Activated T-cell treated with anti-CD3 and anti-CD28 coated beads for 48 hours (primary cell): ENCODE measurements around the gene GOPC.
"Not testable (repeated sequence)": the region's sequence is repeated elsewhere in the genome, so short reads cannot be mapped to it uniquely, and the experiment has no call there.

Source experiments
- DNase-seq: peaks from one replicate; pipeline ENCODE4 v3.0.0-alpha.2; 2020; ENCODE audit warnings: low read depth

The GOPC gene

DNA sequence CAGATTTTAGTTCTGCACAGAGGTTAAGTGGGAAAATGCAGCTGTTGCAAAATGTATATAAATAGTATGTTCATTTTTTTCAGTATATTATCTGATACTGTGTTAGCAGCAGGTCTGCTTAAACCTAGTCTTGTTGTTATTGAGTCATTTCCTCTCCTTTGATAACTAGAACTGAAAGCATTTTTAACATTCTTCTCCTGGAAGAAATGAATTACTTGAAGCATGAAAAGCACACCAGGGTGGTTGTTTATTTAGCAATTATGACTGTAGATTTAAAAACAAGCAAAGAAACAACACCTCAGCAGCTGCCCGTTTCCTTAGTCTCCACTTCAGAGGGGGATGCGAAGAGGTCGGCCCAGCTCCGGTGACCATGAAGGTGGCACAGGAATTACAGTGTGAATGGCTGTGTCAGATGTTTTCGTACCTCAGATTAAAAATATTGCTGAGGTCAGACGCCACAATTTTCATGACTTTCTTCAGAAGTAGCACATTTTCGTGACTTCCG lies 53.5 kb downstream of the GOPC start:
- no peak for DNase-seq

DNA sequence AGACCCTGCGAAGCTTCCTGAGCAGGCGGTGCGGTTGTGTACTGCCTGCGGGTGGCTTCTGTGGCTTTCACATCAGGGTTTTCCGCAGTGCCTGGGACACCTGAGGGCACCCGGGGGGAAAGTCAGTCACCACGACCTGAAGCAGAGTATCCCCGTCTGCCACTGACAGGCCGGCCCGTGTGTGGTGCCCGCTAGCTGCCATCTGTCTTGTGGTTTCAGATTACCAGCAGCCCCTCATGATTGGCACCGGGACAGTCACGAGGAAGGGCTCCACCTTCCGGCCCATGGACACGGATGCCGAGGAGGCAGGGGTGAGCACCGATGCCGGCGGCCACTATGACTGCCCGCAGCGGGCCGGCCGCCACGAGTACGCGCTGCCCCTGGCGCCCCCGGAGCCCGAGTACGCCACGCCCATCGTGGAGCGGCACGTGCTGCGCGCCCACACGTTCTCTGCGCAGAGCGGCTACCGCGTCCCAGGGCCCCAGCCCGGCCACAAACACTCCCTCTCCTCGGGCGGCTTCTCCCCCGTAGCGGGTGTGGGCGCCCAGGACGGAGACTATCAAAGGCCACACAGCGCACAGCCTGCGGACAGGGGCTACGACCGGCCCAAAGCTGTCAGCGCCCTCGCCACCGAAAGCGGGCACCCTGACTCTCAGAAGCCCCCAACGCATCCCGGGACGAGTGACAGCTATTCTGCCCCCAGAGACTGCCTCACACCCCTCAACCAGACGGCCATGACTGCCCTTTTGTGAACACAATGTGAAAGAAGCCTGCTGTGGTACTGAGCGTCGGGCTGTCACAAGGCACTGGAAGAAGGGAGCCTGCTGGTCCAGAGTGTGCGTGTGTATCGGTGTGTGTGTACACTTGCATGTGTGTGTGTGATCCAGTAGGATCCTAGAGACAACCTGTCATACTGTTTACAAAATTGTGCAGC lies 54.4 kb downstream of the GOPC start:
- peak; percentile 19 for DNase-seq

DNA sequence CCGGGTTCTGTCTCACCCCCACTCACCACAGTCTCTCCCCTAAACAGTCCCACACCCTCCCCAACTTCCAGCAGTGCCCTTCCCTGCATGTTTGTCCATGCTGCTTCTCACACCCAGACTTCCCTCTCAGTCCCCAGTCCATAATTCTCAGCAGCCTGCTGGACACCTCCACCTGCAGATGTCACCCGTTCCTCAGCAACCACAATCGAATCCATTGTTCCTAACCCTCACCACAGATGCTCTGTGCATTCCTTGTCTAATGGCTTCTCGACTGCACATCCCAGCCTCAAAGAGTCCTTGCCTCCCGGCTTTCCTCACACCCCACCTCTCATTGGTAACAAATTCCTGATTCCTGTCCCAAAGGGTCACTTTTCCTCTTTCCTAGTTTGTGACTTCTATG lies 55.6 kb downstream of the GOPC start:
- no peak for DNase-seq

DNA sequence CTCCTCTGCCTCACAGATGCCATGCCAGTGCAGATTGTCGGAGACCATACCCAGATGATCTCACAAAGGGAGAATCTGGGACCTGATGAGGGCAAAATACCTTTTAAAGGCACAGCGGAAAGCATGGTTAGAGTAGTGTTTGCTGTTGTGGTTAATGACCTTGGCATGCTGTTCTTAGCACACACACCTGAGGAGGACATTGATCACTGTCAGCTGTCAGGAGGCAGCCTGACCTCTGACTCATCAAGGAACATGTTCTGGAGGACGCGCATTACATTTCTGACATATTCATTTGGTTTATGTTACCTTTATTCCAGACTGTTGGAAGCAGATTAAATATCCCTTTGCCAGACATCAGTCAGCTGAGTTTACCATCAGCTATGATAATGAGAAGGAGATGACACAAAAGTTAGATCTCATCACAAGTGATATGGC lies 57.1 kb downstream of the GOPC start:
- no peak for DNase-seq

DNA sequence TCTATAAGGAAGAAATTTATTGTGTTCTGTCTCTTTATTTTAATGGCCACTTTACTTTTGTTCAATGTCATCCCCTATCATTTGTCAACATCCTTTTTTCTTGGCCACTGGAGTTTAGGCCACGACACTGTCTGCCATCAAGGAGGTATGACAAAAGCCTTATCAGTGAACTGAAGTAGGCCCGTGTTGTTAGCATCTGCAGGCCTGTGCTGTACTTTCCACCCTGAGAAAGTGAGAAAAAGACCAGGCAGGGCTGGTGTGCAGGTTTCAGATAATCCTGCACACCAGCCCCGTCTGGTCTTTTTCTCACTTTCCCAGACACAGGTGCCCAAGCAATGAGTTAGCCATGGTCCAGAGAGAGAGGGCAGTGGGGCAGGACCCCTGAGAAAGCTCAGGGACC lies 57.6 kb downstream of the GOPC start:
- no peak for DNase-seq

DNA sequence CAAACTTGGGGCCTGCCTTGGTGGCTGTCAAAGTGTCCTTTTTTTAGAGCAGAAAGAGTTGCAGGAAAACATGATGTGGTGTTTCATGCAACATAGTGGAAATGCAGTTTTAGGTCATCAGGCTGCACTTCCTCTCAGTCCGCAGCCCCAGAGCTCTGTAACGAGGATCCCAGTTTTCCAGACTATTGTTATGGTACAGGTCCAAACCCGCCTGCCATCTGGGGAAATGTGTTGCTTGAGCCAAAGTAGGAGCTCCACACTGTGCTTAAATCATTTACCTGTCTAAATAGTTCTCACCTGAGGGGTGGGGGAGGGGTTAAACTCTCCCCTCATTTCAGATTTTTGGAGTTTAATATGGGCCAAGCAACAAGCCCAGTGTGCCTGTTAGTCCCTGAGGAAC lies 59.8 kb downstream of the GOPC start:
- no peak for DNase-seq

DNA sequence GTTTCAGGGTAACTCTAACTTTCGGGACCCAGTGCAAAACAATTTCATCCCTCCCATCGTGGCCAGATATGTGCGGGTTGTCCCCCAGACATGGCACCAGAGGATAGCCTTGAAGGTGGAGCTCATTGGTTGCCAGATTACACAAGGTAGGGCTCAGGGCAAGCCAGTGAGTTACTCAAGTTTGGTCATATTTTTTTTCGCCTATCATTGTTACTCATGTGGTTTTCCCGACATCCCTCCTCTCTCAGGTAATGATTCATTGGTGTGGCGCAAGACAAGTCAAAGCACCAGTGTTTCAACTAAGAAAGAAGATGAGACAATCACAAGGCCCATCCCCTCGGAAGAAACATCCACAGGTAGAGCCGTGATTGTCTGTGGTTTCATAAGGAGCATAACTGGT lies 61.6 kb downstream of the GOPC start:
- no peak for DNase-seq

DNA sequence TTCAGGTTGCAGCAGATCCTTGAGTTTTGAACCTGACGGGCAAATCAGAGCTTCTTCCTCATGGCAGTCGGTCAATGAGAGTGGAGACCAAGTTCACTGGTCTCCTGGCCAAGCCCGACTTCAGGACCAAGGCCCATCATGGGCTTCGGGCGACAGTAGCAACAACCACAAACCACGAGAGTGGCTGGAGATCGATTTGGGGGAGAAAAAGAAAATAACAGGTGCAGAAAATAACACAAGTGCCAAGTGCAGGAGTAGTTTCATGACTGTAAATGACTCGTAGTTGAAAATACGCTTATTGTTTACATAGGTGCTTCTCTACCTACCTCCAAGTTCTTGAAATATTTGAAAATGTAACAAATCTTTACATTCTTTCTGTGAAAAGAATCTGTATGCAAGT lies 63.7 kb downstream of the GOPC start:
- no peak for DNase-seq

DNA sequence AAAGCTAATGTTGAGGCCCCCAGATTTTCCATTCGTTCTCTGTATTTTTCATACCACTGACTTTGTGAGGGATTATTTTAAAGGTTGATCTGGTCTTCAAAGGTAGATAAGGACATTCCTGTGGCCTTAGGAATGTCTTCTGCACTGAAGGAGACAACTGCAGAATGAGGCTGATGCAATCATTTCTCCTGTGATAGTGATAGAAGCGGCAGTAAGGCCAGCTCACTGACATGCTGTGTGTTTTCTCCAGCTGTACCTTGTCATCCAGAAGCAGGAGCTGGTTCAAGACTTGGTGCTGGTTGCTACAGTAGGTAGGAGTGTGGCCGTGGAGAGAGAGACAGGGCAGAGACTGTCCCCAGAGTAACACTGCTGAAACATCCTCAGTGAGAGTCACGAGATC lies 66.0 kb downstream of the GOPC start:
- no peak for DNase-seq

DNA sequence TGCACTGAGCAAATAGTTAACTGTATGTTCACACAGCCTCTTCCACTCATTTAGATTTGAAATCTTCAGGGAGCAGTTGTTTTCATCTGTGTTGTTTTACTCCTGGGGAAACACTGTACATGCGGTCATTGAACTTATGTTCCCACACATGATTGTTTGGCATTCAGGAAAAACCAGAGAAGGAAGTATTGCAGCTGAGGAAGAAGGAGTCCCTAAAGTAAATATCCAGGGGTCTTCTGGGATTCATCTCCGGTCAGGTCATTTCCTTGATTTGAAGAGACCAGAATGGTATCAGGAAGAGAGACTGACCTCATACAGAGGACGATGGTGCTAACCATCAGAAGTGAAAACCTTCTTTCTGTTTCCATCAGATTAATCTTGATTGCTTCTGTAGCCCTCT lies 67.3 kb downstream of the GOPC start:
- no peak for DNase-seq

DNA sequence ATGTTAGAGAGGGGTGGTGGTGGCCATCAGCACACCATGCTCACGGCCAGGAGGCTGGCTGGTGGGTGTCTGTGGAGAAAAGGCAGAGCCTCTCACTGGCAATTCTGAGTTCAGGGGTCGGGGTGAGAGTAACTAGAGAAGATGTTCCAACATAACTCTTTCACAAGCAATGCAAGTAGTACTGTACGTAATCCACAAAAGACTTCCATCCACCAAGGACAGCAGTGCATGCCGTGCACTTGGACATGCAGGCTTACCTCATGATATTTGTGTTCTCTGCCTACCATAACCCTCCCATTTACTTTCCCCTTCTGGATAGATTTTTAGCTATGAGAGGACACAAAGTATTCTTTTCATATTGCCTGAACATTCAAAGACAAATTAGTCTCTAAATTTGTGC lies 68.5 kb downstream of the GOPC start:
- DNase-seq: no peak

DNA sequence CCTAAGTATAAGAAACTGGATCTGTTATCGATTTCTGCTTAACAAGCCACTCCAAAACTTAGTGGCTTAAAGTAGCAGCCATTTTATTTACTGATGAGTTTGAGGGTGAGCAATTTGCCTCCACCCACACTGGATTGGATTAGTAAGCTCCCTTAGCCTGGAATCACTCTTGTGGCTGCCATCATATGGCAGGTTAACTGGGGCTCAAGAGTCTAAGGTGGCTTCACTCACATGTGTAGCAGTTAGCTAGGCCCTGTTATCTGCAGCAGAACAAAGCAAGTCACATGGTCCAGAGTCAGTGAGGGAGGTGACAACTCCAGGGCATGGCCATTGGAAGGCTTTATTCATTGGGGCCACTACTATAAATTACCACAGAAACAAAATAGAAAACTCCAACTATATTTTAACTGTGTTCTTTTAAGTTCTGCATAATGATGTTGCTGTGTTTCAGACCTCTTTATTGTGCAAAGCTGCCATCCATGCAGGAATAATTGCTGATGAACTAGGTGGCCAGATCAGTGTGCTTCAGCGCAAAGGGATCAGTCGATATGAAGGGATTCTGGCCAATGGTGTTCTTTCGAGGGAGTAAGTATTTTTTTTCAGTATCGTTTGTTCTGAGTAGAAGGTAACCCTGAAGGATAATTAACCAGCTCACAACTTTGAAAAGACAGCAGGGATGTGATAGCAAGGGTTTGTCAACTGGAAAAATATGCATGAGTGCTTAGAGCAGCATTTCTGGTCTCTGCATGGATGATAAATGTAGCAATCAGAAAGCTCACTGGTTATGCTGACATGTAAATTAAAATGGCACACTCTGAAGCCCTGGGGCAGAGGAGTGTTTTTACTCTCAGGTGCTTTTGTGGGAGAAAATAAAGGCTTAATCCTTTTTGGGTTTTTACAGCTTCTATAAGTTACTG lies 70.2 kb downstream of the GOPC start:
- no peak for DNase-seq

DNA sequence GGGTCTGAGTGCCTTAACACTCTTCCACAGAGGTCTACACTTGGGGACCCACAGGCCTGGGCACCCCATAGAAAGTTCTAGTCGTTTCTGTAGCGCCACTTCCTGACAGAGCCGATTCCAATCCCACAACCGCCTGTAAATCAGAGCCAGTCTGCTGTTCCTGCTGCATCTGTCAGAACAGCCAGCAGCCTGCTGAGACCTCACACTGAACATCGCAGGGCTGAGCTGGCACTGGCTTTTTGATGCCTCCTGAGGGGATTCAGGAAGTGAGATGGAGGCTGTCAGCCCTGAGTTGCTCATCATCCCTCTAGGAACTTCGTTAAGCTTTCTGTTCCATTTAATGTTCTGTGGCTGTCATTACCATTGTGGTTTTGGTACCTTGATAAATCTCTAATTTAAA lies 71.0 kb downstream of the GOPC start:
- no peak for DNase-seq

DNA sequence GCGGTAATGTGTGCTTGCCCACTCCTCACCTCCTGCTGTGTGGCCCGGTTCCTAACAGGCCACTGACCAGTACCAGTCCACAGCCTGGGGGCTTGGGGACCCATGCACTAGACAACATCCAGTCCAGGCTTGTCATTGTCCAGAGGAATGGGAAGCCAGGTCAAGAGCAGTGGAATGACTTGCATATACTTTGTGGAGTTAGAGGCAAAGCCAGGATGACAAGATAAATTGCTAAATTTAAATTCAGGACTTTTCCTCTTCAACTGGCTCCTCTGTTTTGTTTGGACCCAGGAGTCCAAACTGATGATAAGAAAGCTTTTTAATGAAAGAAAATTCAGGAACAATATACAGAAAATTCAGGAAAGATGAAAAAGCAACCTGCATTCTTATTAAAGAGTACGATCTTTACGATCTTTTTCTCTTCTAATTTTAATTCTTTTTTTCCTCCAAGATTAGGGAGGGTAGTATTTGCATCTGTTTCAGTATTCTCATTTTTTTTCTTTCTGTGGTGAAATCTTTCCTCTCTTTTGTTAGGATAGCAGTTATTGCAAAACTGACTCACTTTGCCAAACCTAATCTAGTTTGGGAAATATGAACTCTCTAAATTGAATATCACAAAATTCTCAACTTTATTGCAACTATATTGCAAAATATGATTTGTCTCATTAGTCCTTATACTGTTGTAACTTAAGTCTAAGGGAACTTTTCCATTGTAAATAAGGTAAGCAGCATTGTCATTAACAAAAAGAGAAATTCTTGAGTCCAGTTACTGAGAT lies 71.7 kb downstream of the GOPC start:
- no peak for DNase-seq

DNA sequence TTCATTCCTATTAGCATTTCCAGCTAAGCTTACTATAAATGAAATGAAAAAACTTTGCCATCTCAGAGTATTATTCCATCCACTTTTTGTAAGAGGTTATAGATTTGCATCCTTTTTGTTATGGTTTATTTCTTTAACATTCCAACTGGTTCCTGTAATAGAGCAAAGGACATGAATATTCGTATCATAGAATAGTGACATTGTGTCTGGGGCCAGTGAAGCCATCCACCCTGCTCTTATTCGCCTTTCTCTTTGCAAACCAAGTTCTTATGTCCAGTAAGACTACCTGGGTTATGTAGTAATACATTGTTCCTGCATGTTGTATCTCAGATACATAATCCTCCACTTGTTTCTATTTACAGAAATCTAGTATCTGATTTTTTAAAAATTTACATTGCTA lies 76.7 kb downstream of the GOPC start:
- DNase-seq: no peak

DNA sequence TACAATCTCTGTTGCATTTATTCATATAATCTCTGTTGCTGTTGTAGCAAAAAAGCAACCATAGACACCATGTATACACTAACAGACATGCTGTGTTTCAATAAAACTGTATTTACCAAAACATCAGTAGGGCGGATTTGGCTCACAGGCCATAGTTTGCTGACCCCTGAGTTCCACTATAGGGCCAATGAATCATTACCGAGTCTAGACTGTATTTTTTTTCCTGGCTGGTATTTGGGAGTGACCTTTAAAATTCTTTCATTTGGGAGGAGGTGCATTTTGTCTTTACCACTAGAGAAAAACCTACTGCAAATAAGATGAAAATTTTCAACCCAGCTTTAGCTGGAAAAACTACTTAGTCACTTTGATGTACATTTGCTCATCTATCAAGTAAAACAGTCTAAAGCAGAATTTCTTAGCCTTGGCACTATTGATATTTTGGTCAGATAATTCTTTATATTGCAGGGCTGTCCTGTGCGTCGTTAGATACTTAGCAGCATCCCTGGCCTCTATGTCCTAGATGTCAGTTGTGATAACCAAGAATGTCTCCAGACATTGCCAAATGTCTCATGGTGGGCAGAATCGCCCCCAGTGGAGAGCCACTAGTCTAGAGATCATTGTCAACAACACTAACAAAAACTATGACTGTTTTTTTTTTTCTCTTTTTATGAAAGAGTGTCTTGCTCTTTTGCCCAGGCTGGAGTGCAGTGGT lies 80.4 kb downstream of the GOPC start:
- DNase-seq: no peak

DNA sequence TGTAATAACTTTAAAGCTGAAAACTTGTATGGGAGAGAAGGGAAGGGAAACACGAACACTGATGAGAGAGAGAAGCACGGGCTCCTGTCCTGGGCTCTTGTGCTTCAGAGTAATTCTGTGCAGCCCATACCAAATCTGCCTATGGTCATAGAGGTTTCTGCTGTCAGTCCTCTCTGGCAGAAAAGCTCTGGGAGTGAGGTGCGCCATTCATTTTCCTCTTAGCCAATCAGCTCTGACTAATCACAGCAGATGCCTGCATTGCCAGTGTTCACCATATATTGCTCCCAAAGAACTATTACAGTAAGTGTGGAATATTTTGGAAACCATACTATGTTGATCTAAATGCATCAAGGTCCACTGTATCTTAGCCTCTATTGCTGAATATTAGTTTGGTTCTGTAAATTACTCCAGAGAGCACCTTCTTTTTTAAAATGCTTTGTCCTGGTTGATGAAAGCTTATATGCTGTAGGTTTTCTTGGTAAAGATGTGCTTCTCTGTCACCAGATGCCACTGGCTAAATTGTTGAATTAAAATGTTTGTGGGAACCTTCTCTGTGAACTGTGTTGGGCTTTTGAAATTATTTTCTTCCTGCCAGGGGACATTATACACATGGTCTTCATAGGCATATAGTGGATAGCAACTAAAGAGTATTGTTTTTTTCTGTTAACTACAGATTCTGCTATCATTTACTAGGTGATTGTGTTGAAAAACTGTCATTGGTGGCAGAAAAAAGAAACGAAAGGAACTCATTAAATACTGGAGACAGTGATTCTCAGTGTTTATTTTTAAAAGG lies 81.5 kb downstream of the GOPC start:
- no peak for DNase-seq

DNA sequence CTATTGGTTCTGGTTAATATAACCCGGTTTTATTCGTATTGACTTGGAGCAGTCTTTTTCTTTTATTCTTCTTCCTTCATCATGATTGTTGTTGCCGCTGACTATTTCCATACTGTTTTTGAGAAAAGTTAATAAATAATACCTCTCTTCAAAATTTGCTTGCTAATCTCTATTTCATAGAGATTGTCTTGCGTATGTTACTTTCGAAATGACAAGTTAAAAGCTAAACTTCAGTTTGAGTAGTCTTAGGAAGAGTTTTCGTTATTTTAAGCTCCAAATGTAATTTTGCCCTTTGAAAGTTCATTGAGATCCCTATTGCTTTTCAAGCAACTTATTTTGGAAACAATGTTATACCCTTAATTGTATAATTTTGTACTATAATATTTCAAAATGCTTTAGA lies 83.4 kb downstream of the GOPC start:
- DNase-seq: no peak

DNA sequence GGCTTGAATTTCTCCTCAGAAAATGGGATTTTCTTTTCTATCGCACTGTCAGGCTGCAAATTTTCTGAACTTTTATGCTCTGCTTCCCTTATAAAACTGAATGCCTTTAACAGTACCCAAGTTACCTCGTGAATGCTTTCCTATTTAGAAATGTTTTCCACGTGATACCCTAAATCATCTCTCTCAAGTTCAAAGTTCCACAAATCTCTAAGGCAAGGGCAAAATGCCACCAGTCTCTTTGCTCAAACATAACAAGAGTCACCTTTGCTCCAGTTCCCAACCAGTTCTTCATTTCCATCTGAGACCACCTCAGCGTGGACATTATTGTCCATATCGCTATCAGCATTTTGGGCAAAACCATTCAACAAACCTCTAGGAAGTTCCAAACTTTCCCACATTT lies 84.3 kb downstream of the GOPC start:
- DNase-seq: not testable (repeated sequence)

DNA sequence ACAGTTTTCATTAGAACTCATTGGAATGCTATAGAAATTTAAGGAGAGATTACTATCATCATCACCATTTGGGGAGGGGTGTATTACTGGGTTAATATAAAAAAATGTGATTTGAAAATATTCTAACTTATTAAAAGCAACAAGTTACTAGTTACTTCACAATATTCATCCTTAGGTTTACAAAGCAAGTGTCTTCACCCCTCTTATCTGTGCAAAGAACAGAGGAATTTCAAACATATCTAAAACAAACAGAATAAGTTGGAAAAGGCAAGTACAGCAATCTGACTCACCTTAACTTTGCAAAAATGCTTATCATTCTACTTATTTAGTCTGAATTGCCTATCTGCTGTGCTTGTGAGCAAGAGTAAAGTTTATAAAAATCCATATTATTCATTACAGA lies 87.0 kb downstream of the GOPC start:
- DNase-seq: no peak

DNA sequence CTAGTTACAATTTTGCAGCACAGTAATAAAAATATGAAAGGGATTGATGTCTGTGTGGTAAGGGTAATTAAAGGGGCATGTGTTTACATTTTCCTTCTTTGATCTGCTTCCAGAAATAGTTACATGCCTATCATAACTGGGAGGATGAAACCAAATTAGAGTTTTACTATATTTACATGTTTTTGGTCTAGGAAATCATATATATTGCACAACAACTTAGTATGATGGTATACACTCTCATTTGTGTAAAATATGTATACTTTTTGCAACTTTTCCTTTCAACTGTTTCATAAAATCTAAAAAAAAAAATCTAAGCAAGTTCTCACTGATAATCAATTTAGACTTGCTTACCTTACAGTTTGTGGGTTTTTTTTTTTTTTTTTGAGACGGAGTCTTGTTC lies 87.7 kb downstream of the GOPC start:
- DNase-seq: no peak
